Heart right ventricle (tissue), 16 donors: ENCODE results near the gene SRSF12. TPM values are rescaled to one million over a fixed set of nuclear protein-coding genes. Genes with fewer than 3 reads are reported as not detected.

Experiments used
- ATAC-seq, 8 donors: fragments of 200-7000 bp; cut with Tn5 transposase; one replicate each; pipeline ENCODE4 v1.9.1; 2020; ENCODE audit warnings: mild to moderate bottlenecking in 8 of 8, moderate library complexity in 8 of 8, moderate number of reproducible peaks in 1 of 8
- DNase-seq, 2 donors: peaks; one replicate each; pipeline ENCODE4 v3.0.0-alpha.2; 2020
- H3K27ac ChIP-seq, 10 donors: fragments of 200-600 bp; sonication (generic) in 2 of 10; one replicate each; pipeline versions ENCODE4 v1.5.0 to v1.8.0; 2020 to 2022; ENCODE audit warnings: mild to moderate bottlenecking in 3 of 10
- H3K27me3 ChIP-seq, 7 donors: fragments of 200-600 bp; one replicate each; pipeline ENCODE4 v1.8.0; 2021 to 2022; ENCODE audit warnings: mild to moderate bottlenecking in 2 of 7
- H3K36me3 ChIP-seq, 9 donors: fragments of 200-600 bp; sonication (generic) in 1 of 9; one replicate each; pipeline versions ENCODE4 v1.5.0 to v1.8.0; 2020 to 2022; ENCODE audit warnings: mild to moderate bottlenecking in 2 of 9
- H3K4me1 ChIP-seq, 9 donors: fragments of 200-600 bp; sonication (generic) in 1 of 9; one replicate each; pipeline versions ENCODE4 v1.5.0 to v1.8.0; 2020 to 2022; ENCODE audit warnings: mild to moderate bottlenecking in 4 of 9
- H3K4me3 ChIP-seq, 10 donors: fragments of 200-600 bp; sonication (generic) in 2 of 10; one replicate each; pipeline versions ENCODE4 v1.5.0 to v1.8.0; 2020 to 2022; ENCODE audit warnings: mild to moderate bottlenecking in 7 of 10, moderate library complexity in 2 of 10
- H3K9me3 ChIP-seq, 11 donors: fragments of 200-600 bp in 10 of 11; sonication (generic) in 2 of 11; one replicate each; pipeline versions ENCODE4 v1.5.0 to v1.8.0; 2013 to 2022; ENCODE audit warnings: mild to moderate bottlenecking in 2 of 11, control low read depth in 1 of 11, moderate library complexity in 1 of 11
- WGBS, 2 donors: extraction: QIAGEN DNeasy Blood & Tissue Kit; methylation state at CpG; one replicate each; pipeline ENCODE4 v1.1.7; 2013; ENCODE audit warnings: inconsistent platforms in 1 of 2; 5-methylcytosine and 5-hydroxymethylcytosine counted together
- intact Hi-C, 10 donors: fragments of 100-400 bp; cut with DNase I; formaldehyde crosslinking; loops; one replicate each; pipeline versions ENCODE4 v1.11.1 to v1.14.2; 2022
- polyA plus RNA-seq, 2 donors: library from polyadenylated mRNA; stranded (reverse); fragments of 200-250 nt; gene quantifications; one replicate each; pipeline ENCODE4 v1.2.3, GENCODE V29; 2013
- total RNA-seq, 10 donors: library from RNA; stranded (reverse); fragmentation: NEBNext Ultra II Directional in 3 of 10; extraction: Animal tissue kit (Norgen Biotek cat#: 25700) in 3 of 10; gene quantifications; one replicate each; pipeline versions ENCODE4 v1.2.1 to v1.2.4, GENCODE V29; 2021 to 2023
- TF ChIP-seq, protein P1 (sequence below), 9 donors: fragments of 200-600 bp; sonication (generic) in 2 of 9; IDR thresholded peaks; one replicate each; pipeline versions ENCODE4 v1.5.0 to v1.8.0; 2021 to 2022; ENCODE audit warnings: antibody characterized with exemption in 9 of 9, mild to moderate bottlenecking in 5 of 9, moderate library complexity in 1 of 9
- donor health status: Arrhythmogenic right ventricular cardiomyopathy.
- donor health status: ischemic (EF 13 %, LVEDD 7.1; RV severe dilation, severe dysfunction).
- donor health status: healthy with polysubstance abuse.
- donor health status: DM: no; HTN: yes; CAD: no.
- donor health status: DM: no; HTN: no; CAD: no.
- donor health status: ischemic (EF 25% LVEDD 6.9; RV normal size, moderate dysfunction).
- donor health status: ischemic (EF 25% LVEDD 5.7; RV mildly dilated, moderate dysfunction).
- donor health status: healthy.
- donor health status: DM: yes; HTN: yes; CAD: no.
- donor health status: Ischemic cardiomyopathy.
- donor health status: ischemic (EF 35%, LVEDD 5.7; RV mildly dilated, moderate dysfunction).
- donor health status: nonischemic (EF 11% LVEDD 7.7; RV severe dilation, severe dysfunction).
- donor health status: DM: yes; HTN: yes; CAD: no.
- donor health status: PGD.
- donor health status: ischemic (EF 29% LVEDD 5.4; RV normal size, mild dysfunction).
- donor health status: nonischemic (EF 23%, LVEDD 6.1; RV moderate dilation, normal function).

Gene SRSF12
- total and polyA plus RNA-seq, 12 donors, result 0.06 to 0.47 (median 0.17) TPM; not detected in 2

- Histone ChIP-seq H3K36me3 (no peaks in the 10 kb centered on the region), H3K4me3 (no peak overlapping the region), H3K27ac (no peak overlapping the region), H3K27me3 (no peaks in the 10 kb centered on the region), H3K9me3 (no peaks in the 10 kb centered on the region), H3K4me1 (peaks cover 0 to 52% (median 10%) of the 10 kb centered on the region in 9 donors)
- intact Hi-C loops, result no loop called here
- no peak for ATAC-seq
- TF ChIP-seq, protein P1, sequence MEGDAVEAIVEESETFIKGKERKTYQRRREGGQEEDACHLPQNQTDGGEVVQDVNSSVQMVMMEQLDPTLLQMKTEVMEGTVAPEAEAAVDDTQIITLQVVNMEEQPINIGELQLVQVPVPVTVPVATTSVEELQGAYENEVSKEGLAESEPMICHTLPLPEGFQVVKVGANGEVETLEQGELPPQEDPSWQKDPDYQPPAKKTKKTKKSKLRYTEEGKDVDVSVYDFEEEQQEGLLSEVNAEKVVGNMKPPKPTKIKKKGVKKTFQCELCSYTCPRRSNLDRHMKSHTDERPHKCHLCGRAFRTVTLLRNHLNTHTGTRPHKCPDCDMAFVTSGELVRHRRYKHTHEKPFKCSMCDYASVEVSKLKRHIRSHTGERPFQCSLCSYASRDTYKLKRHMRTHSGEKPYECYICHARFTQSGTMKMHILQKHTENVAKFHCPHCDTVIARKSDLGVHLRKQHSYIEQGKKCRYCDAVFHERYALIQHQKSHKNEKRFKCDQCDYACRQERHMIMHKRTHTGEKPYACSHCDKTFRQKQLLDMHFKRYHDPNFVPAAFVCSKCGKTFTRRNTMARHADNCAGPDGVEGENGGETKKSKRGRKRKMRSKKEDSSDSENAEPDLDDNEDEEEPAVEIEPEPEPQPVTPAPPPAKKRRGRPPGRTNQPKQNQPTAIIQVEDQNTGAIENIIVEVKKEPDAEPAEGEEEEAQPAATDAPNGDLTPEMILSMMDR (IDR thresholded peaks at IDR 0.05), result no peak
- no peak for DNase-seq
- 79 to 80% methylated on average over 3 of the region's 3 CpGs for WGBS, 2 donors
These were observed 66.2 kb downstream of the SRSF12 start for GRCh38 chr6:89051676-89052075.

DNA sequence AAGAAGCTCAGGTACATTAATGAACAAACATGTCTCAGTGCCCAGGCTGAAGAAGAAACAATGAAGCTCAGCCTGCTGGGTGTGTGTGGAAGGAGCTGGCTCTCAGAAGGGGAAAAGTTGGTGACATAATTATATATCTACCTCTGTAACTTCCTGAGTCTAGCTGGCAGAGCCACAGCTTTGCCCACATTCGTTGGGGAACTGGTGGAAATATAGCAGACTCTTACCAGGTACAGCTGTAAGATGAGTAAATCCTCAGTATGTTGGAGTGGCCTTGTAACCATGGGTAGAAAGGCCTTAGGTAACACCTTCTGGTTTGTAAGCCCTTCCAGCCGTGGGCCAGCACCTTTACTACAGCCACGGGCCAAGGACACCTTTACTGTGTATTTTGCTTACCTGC lies 67.2 kb downstream of the SRSF12 start:
- intact Hi-C loops, result no loop called here
- no peak for ATAC-seq
- Histone ChIP-seq H3K27me3 (no peaks in the 10 kb centered on the region), H3K36me3 (no peaks in the 10 kb centered on the region), H3K27ac (peak overlapping the region in 1 of 10 donors; percentile 54), H3K9me3 (no peaks in the 10 kb centered on the region), H3K4me1 (peaks cover 0 to 55% (median 10%) of the 10 kb centered on the region in 9 donors), H3K4me3 (no peak overlapping the region)
- no peak for DNase-seq
- TF ChIP-seq, protein P1 (IDR thresholded peaks at IDR 0.05), result no peak
- 70 to 83% methylated on average over 3 of the region's 3 CpGs for WGBS, 2 donors

DNA sequence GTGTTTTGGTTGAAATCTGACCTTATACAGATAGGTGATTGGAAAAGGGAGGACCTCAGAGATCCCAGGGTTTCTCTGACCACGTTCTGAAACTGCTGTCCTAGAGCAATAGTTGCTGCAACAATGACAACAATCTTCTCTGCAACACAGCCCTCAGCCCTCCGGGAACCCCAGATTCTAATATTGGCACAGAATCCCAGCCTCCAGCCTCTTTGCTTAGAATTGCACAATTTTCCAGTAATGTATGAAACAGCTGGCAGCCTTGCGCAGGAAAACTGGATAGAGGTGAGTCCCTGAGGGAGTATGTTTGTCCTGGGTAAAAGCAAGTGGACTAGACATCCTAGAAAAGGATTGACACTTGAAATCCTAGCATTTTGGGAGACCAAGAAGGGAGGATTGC lies 67.7 kb downstream of the SRSF12 start:
- WGBS, 2 donors, result 41 to 52% methylated on average over 3 of the region's 3 CpGs
- no peaks in the 10 kb centered on the region for H3K36me3 ChIP-seq
- H3K9me3 ChIP-seq, result no peaks in the 10 kb centered on the region
- peak; percentile 29 to 42 for DNase-seq
- ATAC-seq, result peak; percentile 46 to 87 (median 80)
- no peak overlapping the region for H3K4me3 ChIP-seq
- peaks cover 0 to 61% (median 10%) of the 10 kb centered on the region in 9 donors for H3K4me1 ChIP-seq
- intact Hi-C loops, result no loop called here
- TF ChIP-seq, protein P1 (IDR thresholded peaks at IDR 0.05), result no peak
- H3K27me3 ChIP-seq, result no peaks in the 10 kb centered on the region
- H3K27ac ChIP-seq, result peak overlapping the region in 1 of 10 donors; percentile 54

GRCh38 chr6:89048985-89049384 lies 68.9 kb downstream of the SRSF12 start:
- TF ChIP-seq, protein P1 (IDR thresholded peaks at IDR 0.05), result no peak
- no peaks in the 10 kb centered on the region for H3K36me3 ChIP-seq
- H3K4me1 ChIP-seq, result peaks cover 0 to 72% (median 12%) of the 10 kb centered on the region in 9 donors
- WGBS, 2 donors, result 89 to 90% methylated on average over 1 of the region's 1 CpG
- H3K27ac ChIP-seq, result peak overlapping the region in 1 of 10 donors; percentile 50
- no peaks in the 10 kb centered on the region for H3K27me3 ChIP-seq
- H3K9me3 ChIP-seq, result no peaks in the 10 kb centered on the region
- ATAC-seq (peak in 1 of 8 donors; percentile 30), DNase-seq (no peak)
- intact Hi-C loops, result loop anchor here in 1 of 10 donors (10.0 kb wide), 1 partner anchor 274 kb away; no protein-coding TSS in a partner anchor
- H3K4me3 ChIP-seq, result no peak overlapping the region
